ENCODE data around the gene CUL1.

CUL1 gene

GRCh38 chr7:148670374-148670773, 28.3 kb upstream of the CUL1 start:
- no peak overlapping the region for H3K4me2 ChIP-seq (ENCODE audit: low read length)
- H4K20me1 ChIP-seq (ENCODE audit: insufficient read depth, low read length), result no peaks in the 10 kb centered on the region
- no peaks in the 10 kb centered on the region for H3K79me2 ChIP-seq (ENCODE audit: insufficient read depth, low read length)
- H3K4me1 ChIP-seq (ENCODE audit: insufficient read depth, low read length, severe bottlenecking), result no peaks in the 10 kb centered on the region
- TF ChIP-seq CTCF (IDR thresholded peaks at IDR 0.05; ENCODE audit: low read length) (no peak), EZH2 (IDR thresholded peaks at IDR 0.05; ENCODE audit: borderline replicate concordance, low read length) (no peak)
- no peaks in the 10 kb centered on the region; the same call in 1 of the 2 replicates for H3K27me3 ChIP-seq (ENCODE audit: insufficient read depth, low read length)
- no peaks in the 10 kb centered on the region for H3K36me3 ChIP-seq (ENCODE audit: insufficient read depth, low read length)
- no peaks in the 10 kb centered on the region for H3K9me2 ChIP-seq (ENCODE audit: low read depth, low read length)
- H2AFZ ChIP-seq (ENCODE audit: low read length), result no peak overlapping the region
- no peaks in the 10 kb centered on the region for H3K9me3 ChIP-seq (ENCODE audit: low read length)
- no peak overlapping the region for H3K27ac ChIP-seq (ENCODE audit: low read depth, low read length, poor library complexity, severe bottlenecking)
- H3K9ac ChIP-seq (ENCODE audit: low read length), result no peak overlapping the region
- H3F3A ChIP-seq (ENCODE audit: insufficient read depth, low read length), result no peaks in the 10 kb centered on the region
- H3K4me3 ChIP-seq (ENCODE audit: low read depth, low read length, poor library complexity, severe bottlenecking), result no peak overlapping the region

- H3K79me2 ChIP-seq (ENCODE audit: insufficient read depth, low read length), result no peaks in the 10 kb centered on the region
- no peak overlapping the region for H3K9ac ChIP-seq (ENCODE audit: low read length)
- no peak overlapping the region for H2AFZ ChIP-seq (ENCODE audit: low read length)
- H3K27me3 ChIP-seq (ENCODE audit: insufficient read depth, low read length), result no peaks in the 10 kb centered on the region; the same call in 1 of the 2 replicates
- H3K4me2 ChIP-seq (ENCODE audit: low read length), result no peak overlapping the region
- H3K36me3 ChIP-seq (ENCODE audit: insufficient read depth, low read length), result no peaks in the 10 kb centered on the region
- no peaks in the 10 kb centered on the region for H3K4me1 ChIP-seq (ENCODE audit: insufficient read depth, low read length, severe bottlenecking)
- no peak overlapping the region for H3K4me3 ChIP-seq (ENCODE audit: low read depth, low read length, poor library complexity, severe bottlenecking)
- no peaks in the 10 kb centered on the region for H3K9me2 ChIP-seq (ENCODE audit: low read depth, low read length)
- TF ChIP-seq CTCF (IDR thresholded peaks at IDR 0.05; ENCODE audit: low read length), result no peak
- no peak for TF ChIP-seq EZH2 (IDR thresholded peaks at IDR 0.05; ENCODE audit: borderline replicate concordance, low read length)
- H4K20me1 ChIP-seq (ENCODE audit: insufficient read depth, low read length), result no peaks in the 10 kb centered on the region
- no peaks in the 10 kb centered on the region for H3F3A ChIP-seq (ENCODE audit: insufficient read depth, low read length)
- H3K27ac ChIP-seq (ENCODE audit: low read depth, low read length, poor library complexity, severe bottlenecking), result no peak overlapping the region
- no peaks in the 10 kb centered on the region for H3K9me3 ChIP-seq (ENCODE audit: low read length)
These were observed 27.9 kb upstream of the CUL1 start for GRCh38 chr7:148670807-148671206.

GRCh38 chr7:148672041-148672440, 26.7 kb upstream of the CUL1 start:
- Histone ChIP-seq H3K9ac (ENCODE audit: low read length) (no peak overlapping the region), H3K27me3 (ENCODE audit: insufficient read depth, low read length) (no peaks in the 10 kb centered on the region; the same call in 1 of the 2 replicates), H3K27ac (ENCODE audit: low read depth, low read length, poor library complexity, severe bottlenecking) (no peak overlapping the region), H2AFZ (ENCODE audit: low read length) (no peak overlapping the region), H3K4me2 (ENCODE audit: low read length) (no peak overlapping the region), H4K20me1 (ENCODE audit: insufficient read depth, low read length) (no peaks in the 10 kb centered on the region), H3K4me3 (ENCODE audit: low read depth, low read length, poor library complexity, severe bottlenecking) (no peak overlapping the region), H3F3A (ENCODE audit: insufficient read depth, low read length) (no peaks in the 10 kb centered on the region), H3K79me2 (ENCODE audit: insufficient read depth, low read length) (no peaks in the 10 kb centered on the region), H3K9me3 (ENCODE audit: low read length) (no peaks in the 10 kb centered on the region), H3K36me3 (ENCODE audit: insufficient read depth, low read length) (no peaks in the 10 kb centered on the region), H3K4me1 (ENCODE audit: insufficient read depth, low read length, severe bottlenecking) (no peaks in the 10 kb centered on the region), H3K9me2 (ENCODE audit: low read depth, low read length) (no peaks in the 10 kb centered on the region)
- TF ChIP-seq EZH2 (IDR thresholded peaks at IDR 0.05; ENCODE audit: borderline replicate concordance, low read length) (no peak), CTCF (IDR thresholded peaks at IDR 0.05; ENCODE audit: low read length) (no peak)

All from OCI-LY1 (cell line).